ENCODE data around the gene ACOX1. TPM values are rescaled to one million over a fixed set of nuclear protein-coding genes. Genes with fewer than 3 reads are reported as not detected.

Gene ACOX1
- total and polyA plus RNA-seq, 2 experiments from 2014 or later = 17.4 to 36.3 TPM

GRCh38 chr17:76007850-76008165, 28.8 kb upstream of the ACOX1 start:
- no peak for DNase-seq
- Histone ChIP-seq H3K36me3 (ENCODE audit: low read depth) (no peaks in the 10 kb centered on the region), H3K79me2 (ENCODE audit: insufficient read depth) (no peaks in the 10 kb centered on the region), H3K9me2 (ENCODE audit: insufficient read depth) (no peaks in the 10 kb centered on the region), H2AFZ (no peak overlapping the region), H3K27me3 (replicated peaks; ENCODE audit: insufficient read depth) (no peaks in the 10 kb centered on the region), H4K20me1 (ENCODE audit: insufficient read depth) (no peaks in the 10 kb centered on the region), H3K9ac (no peak overlapping the region), H3K9me3 (ENCODE audit: low read depth) (no peaks in the 10 kb centered on the region), H3K27ac (no peak overlapping the region), H3K4me1 (ENCODE audit: insufficient read depth) (no peaks in the 10 kb centered on the region), H3K4me2 (ENCODE audit: unreplicated experiment) (no peak overlapping the region), H3F3A (ENCODE audit: insufficient read depth) (no peaks in the 10 kb centered on the region), H3K4me3 (no peak overlapping the region)
- in situ Hi-C loops (cut with MboI) = no loop called here
- TF ChIP-seq EZH2 (IDR thresholded peaks at IDR 0.05; ENCODE audit: insufficient read depth, poor library complexity, severe bottlenecking) (no peak), EZH2phosphoT487 (IDR thresholded peaks at IDR 0.05; ENCODE audit: insufficient read depth, low read depth) (no peak)
- 70 to 78% methylated on average over 16 of the region's 16 CpGs for WGBS, 2 experiments (ENCODE audit: low coverage in 1 of 2, low lambda C conversion rate in 2 of 2, missing lambda C conversion rate in 2 of 2)

DNA sequence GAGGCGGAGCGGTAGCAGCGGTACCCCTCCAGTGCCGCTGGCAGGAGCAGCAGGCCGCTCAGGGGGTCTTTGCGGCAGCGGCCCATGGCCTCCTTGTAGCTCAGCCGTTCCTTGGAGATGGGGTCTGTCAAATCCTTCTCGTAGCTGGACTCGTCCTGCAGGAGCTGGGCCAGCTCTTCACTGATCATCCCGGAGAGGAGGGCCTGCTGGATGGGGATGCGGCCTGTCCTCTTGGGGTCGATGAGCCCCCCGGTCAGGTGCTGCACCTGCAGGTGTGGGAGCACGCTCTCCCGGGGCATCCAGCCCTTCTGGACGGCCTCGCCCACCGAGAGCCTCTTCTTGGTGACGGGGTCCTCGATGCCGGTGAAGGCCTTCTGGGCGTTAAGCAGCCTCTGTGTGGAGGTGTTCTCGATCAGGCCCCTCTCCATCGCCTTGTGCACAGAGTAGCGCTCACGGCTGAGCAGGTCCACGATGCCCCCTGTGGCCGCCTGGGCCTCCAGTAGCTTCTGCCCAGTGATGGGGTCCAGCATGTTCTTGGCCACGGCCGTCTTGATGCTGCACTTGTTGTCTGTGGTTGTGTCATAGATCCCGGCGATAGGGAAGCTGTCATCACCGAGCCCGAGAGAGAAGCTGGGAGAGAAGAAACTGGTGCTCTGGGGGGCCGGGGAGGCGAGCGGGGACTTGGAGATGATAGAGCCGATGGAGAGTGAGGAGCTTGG, 28.3 kb upstream of the ACOX1 start:
- WGBS, 2 experiments (ENCODE audit: low coverage in 1 of 2, low lambda C conversion rate in 2 of 2, missing lambda C conversion rate in 2 of 2) = 79 to 84% methylated on average over 27 to 39 of the region's 39 CpGs
- H3K4me1 ChIP-seq (ENCODE audit: insufficient read depth) = no peaks in the 10 kb centered on the region
- H3K36me3 ChIP-seq (ENCODE audit: low read depth) = no peaks in the 10 kb centered on the region
- no peak for DNase-seq
- H3K27me3 ChIP-seq (replicated peaks; ENCODE audit: insufficient read depth) = no peaks in the 10 kb centered on the region
- no peaks in the 10 kb centered on the region for H3F3A ChIP-seq (ENCODE audit: insufficient read depth)
- no peak overlapping the region for H2AFZ ChIP-seq
- no peaks in the 10 kb centered on the region for H3K9me2 ChIP-seq (ENCODE audit: insufficient read depth)
- no peak overlapping the region for H3K4me3 ChIP-seq
- H3K9ac ChIP-seq = no peak overlapping the region
- no peaks in the 10 kb centered on the region for H3K79me2 ChIP-seq (ENCODE audit: insufficient read depth)
- in situ Hi-C loops (cut with MboI) = no loop called here
- H3K4me2 ChIP-seq (ENCODE audit: unreplicated experiment) = no peak overlapping the region
- no peaks in the 10 kb centered on the region for H3K9me3 ChIP-seq (ENCODE audit: low read depth)
- no peak overlapping the region for H3K27ac ChIP-seq
- no peaks in the 10 kb centered on the region for H4K20me1 ChIP-seq (ENCODE audit: insufficient read depth)
- no peak for TF ChIP-seq EZH2 (IDR thresholded peaks at IDR 0.05; ENCODE audit: insufficient read depth, poor library complexity, severe bottlenecking)
- no peak for TF ChIP-seq EZH2phosphoT487 (IDR thresholded peaks at IDR 0.05; ENCODE audit: insufficient read depth, low read depth)

- Histone ChIP-seq H3K4me1 (ENCODE audit: insufficient read depth) (no peaks in the 10 kb centered on the region), H3K4me2 (ENCODE audit: unreplicated experiment) (no peak overlapping the region), H3K9me3 (ENCODE audit: low read depth) (no peaks in the 10 kb centered on the region), H3K9ac (no peak overlapping the region), H3K9me2 (ENCODE audit: insufficient read depth) (no peaks in the 10 kb centered on the region), H3K79me2 (ENCODE audit: insufficient read depth) (no peaks in the 10 kb centered on the region), H3K27ac (no peak overlapping the region), H4K20me1 (ENCODE audit: insufficient read depth) (no peaks in the 10 kb centered on the region), H2AFZ (no peak overlapping the region), H3K4me3 (no peak overlapping the region), H3K27me3 (replicated peaks; ENCODE audit: insufficient read depth) (no peaks in the 10 kb centered on the region), H3F3A (ENCODE audit: insufficient read depth) (no peaks in the 10 kb centered on the region), H3K36me3 (ENCODE audit: low read depth) (no peaks in the 10 kb centered on the region)
- WGBS, 2 experiments (ENCODE audit: low coverage in 1 of 2, low lambda C conversion rate in 2 of 2, missing lambda C conversion rate in 2 of 2) = 42 to 44% methylated on average over 16 of the region's 16 CpGs
- peak; percentile 67 for DNase-seq
- no peak for TF ChIP-seq EZH2 (IDR thresholded peaks at IDR 0.05; ENCODE audit: insufficient read depth, poor library complexity, severe bottlenecking)
- in situ Hi-C loops (cut with MboI) = no loop called here
Observed at GRCh38 chr17:76005263-76006149, 26.5 kb upstream of the ACOX1 start.

DNA sequence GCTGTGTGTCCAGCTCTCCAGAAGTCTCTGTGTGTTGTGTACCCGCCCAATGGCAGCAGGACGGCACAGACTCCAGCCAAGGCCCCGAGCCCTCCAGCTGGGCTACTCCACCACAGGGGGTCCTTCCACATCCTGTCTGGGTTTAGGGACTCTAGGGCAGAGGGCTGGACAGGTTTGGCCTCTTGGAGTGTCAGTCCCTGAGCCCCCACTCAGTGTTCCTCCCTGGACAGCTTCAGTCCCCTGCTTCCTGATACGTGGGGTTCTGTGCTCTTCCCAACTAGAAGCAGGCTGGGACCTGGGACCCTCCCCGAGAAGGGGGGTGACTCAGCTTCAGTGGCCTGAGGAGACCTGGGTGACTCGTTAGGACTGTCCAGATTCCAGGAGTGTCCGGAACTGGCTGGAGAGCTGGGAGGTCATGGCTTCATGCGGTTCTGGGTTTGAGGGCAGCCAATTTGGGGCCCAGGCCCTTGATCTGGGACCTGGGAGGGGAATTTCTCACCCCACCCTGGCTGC, 25.8 kb upstream of the ACOX1 start:
- H3K9me2 ChIP-seq (ENCODE audit: insufficient read depth) = no peaks in the 10 kb centered on the region
- no peak overlapping the region for H2AFZ ChIP-seq
- H3K4me2 ChIP-seq (ENCODE audit: unreplicated experiment) = no peak overlapping the region
- H3K9me3 ChIP-seq (ENCODE audit: low read depth) = no peaks in the 10 kb centered on the region
- H3K36me3 ChIP-seq (ENCODE audit: low read depth) = no peaks in the 10 kb centered on the region
- H4K20me1 ChIP-seq (ENCODE audit: insufficient read depth) = no peaks in the 10 kb centered on the region
- H3K9ac ChIP-seq = no peak overlapping the region
- H3K4me3 ChIP-seq = no peak overlapping the region
- TF ChIP-seq EZH2 (IDR thresholded peaks at IDR 0.05; ENCODE audit: insufficient read depth, poor library complexity, severe bottlenecking) (no peak), EZH2phosphoT487 (IDR thresholded peaks at IDR 0.05; ENCODE audit: insufficient read depth, low read depth) (no peak)
- no peaks in the 10 kb centered on the region for H3K4me1 ChIP-seq (ENCODE audit: insufficient read depth)
- no peak overlapping the region for H3K27ac ChIP-seq
- H3F3A ChIP-seq (ENCODE audit: insufficient read depth) = no peaks in the 10 kb centered on the region
- in situ Hi-C loops (cut with MboI) = no loop called here
- H3K27me3 ChIP-seq (replicated peaks; ENCODE audit: insufficient read depth) = no peaks in the 10 kb centered on the region
- no peaks in the 10 kb centered on the region for H3K79me2 ChIP-seq (ENCODE audit: insufficient read depth)
- no peak for DNase-seq
- 69 to 79% methylated on average over 7 to 8 of the region's 8 CpGs for WGBS, 2 experiments (ENCODE audit: low coverage in 1 of 2, low lambda C conversion rate in 2 of 2, missing lambda C conversion rate in 2 of 2)

Measured in GM23248 (cell line).